GM19035 (cell line): ENCODE measurements around the gene SDC3.

Experiments used
- ATAC-seq: cut with Tn5 transposase; IDR thresholded peaks from one replicate; pipeline ENCODE4 v1.9.1; 2021; ENCODE audit not compliant: unreplicated experiment

Gene SDC3

DNA sequence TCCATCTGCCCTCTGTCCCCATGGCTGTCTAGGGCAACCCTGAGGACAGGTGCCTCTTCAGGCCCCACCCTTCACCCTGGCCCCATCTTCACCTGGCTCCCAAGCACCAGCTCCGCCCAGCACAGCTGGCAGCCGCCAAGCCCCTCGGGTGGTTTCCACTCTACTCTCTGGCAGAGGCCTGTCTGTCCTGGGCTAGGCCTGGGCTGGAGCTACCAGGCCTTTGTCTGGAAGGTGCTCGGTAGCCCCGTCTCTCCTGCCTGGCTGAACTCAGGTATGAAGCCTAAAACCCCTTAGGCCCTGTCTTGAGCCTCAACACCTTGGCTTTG, 17.4 kb downstream of the SDC3 start:
- no peak for ATAC-seq

DNA sequence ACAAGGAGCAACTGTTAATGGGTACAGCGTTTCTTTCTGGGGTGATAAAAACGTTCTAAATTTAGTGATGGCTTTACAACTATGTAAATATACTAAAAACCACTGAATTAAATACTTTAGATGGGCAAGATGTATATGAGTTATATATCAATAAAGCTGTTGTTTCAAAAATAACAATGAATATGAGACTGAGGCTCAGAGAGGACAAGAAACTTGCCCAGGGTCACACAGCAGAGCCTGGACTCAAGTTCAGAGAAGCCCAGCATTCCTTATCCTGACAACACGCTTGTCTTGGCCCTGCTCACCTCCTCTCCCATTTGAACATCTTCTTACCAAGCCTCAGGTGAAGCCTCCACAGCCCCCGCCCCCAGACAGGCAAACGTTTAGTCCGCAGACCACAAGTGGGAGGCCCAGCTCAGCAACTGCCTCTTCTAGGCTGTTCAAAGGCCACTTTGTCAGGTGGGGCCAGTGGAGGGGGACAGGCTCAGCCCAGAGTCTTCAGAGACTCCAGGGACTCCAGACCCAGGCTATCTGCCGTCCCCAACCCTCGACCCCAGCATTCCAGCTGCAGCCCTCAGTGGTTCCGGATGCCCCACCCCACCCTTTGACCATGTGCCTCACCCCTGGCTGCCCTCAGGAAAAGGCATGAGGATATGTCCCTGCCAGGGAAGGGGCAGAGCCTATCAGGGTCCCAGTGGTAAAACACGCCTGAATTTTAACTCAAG, 17.9 kb downstream of the SDC3 start:
- ATAC-seq: no peak

DNA sequence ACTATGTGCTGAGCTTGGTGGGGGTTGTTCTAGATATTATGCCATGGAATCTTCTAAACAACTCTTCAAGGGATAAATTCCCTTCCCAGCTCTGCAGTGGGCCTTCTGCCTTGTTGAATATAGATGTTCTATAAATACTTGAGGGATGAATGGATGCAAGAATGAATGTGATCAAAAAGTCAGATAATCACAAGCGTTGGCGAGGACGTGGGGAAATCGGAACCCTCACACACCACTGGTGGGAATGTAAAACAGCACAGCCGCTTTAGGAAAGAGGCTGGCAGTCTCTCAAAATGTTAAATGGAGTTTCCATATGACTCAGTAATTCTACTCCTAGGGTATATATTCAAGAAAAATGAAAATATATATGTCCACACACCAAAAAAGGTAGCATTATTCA, 19.0 kb downstream of the SDC3 start:
- ATAC-seq: no peak

DNA sequence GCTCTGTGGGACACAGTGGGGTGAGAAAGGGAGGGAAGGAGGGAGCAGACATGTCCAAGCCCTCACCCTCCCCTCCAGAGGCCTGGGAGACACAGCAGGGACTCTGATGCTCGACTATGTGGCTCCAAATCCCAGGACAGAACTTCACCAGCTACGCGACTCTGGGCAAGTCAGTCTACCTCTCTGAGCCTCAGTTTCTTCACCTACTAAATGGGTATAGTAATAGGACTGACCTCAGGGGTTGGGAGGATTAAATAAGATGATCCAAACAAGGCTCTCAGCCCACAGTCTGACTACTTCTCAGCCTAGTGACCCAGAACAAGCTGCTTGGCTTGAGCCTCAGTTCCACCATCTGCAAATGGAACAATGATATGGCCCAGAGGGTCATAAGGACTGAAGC, 19.6 kb downstream of the SDC3 start:
- no peak for ATAC-seq

DNA sequence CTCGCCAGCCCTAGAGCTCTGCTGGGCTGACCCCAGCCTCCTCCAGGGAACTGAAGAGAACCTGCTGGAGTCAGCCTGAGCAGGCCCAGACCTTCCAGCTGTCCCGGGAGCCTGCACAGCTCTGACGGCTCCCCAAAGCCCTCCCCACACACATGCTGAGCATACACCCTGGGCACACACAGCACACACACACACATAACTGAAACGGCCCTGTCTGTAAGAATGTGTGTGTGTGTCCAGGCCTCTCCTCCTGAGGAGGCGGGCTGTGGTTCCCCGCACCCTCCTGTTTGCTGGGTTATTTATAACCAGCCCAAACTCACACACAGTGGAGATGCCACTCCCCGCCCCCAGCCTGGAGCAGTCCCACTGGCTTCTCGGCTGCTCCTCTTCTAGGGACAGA, 20.2 kb downstream of the SDC3 start:
- ATAC-seq: no peak

DNA sequence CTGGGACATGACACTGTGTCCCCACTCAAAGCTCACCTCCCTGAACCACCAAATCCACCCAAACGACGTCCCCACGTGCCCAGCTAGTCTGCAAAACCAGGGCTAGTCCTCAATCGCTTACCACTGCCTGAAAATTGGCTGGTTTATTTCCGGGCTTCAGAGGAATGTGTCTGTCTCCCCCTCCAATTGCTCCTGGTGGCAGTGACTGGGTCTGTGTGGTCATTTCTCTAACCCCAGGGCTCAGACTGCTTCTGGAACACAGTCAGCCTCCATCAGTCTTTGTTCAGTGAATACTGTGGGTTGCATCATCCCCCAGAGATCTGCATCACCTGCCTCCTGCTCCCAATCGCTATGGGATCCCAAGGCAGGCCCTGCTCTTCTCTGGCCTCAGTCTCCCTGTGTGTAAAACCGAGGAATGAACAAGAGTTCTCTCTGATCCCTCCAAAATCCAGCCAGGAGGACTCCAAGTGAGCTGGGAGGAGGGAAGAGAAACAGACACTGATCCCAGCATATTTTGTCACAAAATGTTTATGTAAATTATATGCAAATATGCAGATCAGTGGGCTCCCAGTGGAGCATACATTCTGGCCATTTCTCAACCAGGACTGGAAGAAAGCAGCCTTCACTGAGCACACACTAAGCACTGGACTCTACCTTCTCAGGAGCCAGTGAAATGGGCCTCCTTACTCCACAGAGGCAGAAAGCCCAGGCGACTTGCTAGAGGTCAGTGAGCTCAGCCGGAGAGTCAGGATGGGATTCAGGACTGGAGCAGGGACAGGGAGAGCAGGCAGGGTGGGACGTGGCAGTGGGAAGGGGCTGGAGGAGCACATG, 20.9 kb downstream of the SDC3 start:
- no peak for ATAC-seq

DNA sequence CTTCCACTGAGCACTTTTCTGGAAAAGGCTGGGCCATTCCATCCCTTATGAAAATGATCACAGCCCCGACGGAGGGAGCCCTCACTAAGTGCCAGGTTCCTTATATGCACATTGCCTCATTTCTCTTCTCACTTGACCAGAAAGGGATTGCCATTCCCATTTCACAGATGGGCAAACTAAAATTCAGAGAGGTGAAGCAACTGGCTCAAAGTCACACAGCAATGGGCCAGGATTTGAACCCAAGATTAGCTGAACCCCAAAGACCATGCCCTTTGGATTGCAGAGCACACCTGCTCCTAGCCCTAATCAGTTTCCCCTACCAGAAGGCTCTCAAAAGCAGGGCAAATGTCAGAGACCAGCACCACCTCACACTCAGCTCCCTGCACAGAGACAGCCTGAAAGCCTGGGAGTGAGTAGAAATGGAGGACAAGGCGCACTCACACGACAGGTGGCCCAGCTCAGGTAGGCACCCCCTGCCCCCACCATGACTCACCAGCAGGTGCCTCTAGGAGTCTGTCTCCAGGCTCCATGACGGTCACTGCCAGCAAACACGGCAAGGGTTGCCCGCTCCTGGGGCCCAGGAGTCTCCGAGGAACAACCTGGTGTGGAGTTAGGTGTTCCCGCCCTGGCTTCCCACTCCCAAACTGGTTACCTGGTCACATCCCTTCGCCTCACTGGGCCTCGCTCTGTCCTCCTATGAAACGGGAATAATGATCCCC, 21.7 kb downstream of the SDC3 start:
- no peak for ATAC-seq

DNA sequence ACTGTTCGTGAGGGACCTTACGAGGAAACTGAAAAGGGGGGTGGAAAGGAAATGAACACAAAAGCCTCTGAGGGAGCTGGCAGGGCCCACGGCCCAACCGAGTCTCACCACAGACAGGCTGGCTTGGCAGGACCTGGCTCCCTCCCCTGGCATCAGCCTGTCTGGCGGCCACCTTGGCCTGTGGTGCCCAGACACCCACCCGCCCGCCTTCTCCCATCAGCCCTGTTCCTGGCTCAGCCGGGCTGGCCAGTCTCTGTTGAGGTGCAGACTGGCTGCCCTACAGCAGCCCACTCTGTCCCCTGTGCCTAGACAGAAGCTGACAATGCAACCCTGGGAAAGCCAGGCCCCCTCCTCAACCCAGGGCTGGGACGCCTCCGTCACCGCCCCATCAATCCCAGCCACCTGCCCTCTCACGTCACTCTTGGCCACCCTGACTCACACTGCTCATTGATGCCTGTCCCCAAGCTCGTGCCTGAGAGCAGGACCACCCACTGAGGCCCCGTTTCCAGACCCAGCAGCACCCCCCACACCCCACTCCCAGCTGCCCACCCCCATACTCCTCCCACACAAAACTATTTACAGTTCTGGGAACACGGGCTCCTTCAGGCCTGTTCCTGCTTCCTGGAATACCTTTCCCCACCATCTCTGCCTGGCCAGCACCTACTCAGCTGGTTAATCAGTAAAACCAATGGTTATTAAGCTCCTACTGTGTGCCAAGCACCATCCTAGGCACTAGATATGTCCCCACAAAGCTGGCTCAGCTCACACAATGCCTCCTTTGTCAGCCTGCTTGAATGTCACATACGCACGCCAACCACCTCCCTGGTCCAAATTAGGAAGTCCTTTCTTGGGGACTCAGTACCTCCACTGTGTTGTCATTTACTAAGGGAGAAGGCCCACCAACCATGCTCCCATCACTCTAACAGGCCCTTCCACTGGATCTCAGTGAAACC, 22.7 kb downstream of the SDC3 start:
- no peak for ATAC-seq

DNA sequence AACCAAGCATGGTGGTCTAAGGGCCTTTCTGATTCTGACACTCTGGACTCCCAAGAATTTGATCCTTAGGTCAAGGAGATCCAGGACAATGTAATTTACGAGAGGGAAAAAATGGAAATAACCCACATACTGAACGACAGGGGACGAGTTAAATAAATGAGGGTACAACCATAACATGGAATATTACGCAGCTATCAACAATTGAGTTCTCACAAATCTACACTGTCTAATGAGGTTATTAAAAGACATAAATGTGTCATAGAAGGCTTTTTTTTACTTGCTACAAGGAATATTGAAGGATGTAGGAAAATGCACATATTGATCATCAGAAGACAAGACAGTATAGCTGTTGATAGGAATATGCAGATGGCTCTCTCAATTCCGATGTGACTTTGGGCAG, 23.8 kb downstream of the SDC3 start:
- no peak for ATAC-seq

DNA sequence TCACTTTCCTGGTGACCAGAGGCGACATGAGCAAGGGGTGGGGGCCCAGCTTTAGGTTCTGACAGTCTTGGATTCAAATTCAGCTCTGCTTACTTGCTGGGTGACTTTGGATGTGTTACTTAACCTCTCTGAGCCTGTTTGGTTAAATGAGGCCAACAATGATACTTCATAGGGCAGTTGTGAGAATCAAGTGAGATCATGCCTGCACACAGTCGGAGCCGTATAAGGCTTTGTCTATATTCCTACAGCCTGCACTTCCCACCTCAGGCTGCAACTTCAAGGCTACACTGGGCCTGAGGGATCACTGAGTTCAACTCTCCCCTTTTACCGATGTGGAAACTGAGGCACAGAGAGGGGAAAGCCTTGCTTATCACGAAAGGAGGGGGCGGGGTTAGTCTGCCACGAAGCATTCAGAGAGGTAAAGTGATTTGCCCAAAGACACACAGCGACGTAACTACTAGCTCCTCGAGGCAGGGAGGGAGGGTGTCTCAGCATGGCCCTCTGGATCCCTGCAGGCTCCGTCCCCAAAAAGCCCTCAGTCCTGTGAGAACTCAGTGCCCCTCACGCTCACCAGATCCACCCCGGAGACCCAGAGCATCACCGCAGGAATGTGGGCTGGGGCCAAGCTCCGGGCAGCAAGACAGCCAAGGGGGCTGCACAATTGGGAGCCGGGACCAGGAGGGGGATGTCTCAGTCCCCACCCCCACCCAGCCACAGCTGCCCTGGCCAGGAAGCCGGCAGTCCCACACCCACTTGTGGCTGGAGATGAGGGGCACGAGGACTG, 25.0 kb downstream of the SDC3 start:
- ATAC-seq: no peak

DNA sequence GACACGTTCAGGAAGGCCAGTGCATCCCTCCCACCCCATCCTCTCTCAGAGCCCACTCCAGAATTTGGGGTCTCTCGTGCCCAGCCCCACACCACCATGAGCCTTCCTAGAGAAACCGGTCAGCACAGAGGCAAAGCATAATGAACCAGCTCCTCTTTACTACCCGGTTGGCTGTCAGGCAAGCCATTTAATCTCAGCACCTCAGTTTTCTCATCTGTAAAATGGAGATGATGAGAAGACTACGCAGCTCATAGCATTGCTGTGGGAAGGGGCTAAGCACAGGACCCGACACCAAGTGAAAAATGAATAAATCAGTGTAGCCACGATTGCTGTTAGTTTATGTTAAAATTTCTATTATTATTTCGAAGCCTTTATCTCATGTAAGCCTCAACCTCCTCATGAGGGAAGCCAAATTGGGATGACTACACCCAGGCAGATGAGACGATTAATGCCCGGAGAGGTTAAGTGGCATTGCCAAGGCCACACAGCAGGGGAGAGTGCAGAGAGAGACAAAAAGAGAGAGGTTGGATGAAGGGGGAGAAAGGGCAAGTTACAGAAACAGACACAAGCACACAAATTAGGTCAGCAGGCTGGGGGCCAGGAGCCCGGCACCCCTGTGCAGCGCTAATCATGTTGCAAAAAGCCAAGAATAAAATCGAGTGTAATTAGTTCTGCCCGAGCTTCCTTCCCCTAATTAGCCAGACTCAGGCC, 25.7 kb downstream of the SDC3 start:
- ATAC-seq: no peak

DNA sequence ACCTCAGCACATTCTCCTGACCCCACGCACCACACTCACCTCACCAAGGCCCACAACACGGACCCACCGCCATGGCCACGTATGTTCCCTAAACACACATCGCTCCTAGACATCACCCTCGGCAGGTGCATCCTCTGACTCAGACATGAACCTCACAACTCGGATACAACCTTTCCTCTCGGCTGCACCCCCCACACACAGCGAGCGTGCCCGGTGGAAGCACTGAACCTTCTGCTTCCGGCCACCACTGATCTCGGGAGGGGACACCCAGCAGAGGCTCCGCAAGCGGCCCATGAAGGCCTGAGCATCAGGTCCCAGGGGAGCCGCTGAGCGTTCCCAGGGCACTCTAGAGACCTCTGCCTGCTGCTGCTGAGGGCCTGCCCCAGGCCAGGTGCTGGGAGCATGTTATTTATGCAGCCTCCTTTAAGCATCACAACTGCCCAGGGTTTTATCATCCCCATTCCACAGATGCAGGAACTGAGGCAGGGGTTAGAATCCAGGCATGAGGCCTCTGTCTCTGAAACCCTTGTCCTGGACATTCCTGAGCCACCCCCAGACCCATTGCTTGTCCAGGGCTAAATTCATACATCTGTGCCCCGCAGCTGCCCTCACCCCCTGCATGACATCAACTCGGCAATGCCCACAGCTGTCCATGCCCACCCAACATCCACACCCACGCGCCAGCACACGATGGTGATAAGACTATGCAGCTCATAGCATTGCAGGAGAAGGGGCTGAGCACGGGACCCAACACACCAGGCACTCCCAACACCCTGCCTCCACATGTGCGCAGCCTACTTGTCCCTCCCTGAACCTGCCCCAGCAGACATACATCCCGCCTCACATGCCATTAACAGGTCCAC, 27.0 kb downstream of the SDC3 start:
- peak; percentile 84 for ATAC-seq

DNA sequence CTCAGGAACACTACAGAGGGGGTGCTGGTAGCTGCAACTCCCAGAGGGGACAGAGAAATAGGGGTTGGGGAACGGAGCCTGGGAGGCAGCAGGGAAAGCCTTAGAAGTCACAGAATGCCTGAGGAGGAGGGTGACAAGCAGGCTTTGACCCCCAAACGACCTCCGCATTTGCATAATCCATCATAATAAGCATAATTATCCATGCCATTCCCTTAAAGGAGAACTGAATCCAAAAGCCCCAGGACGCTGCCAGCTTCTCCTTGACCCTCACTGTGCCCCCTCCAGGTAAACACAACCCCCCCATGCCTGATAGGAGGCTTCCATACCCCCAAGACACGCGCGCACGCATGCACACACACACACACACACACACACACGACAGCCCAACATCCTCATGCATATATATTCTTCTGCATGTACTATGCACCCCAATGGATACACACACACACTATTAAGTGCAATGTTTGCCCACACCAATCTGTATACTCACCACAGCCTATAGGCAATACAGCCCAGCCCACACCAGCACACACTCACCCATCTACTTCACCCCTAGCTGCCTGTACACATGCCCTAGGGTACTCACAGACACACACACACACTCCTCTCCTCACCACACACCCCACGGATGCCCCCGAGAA, 27.8 kb downstream of the SDC3 start:
- ATAC-seq: peak; percentile 4

DNA sequence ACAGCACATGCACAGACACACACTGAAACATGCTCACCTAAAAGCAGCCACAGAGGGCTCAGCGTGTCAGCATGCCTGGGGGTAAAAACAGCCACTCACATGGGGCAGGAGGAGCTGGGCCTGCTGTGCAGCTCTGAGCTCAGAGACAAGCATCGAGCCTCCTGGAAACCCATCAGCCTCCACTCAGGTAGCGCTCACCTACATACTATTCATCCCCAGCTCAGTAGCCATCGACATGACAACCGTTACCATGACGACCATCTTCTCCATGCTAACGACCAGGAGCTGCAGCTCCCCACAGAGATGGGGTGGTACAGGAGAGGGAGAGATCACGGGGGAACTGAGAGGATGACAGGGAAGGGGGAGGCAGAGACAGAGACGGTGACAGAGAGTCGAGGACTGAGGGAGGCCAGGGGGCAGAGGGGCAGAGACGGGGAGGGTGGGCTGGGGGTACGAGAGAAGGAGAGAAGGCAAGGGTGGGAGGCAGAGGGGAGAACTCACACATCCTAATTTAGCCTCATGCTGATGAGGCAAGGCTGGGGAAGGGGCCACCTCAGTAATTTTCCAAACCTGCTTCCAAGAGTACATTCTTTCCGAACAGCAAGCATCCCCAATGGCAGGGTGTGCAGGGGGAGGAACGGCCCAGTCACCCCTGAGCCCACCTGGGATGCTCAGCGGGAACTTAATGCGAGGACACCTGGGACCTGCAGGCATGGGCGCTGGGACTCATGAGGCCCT, 28.4 kb downstream of the SDC3 start:
- ATAC-seq: no peak

DNA sequence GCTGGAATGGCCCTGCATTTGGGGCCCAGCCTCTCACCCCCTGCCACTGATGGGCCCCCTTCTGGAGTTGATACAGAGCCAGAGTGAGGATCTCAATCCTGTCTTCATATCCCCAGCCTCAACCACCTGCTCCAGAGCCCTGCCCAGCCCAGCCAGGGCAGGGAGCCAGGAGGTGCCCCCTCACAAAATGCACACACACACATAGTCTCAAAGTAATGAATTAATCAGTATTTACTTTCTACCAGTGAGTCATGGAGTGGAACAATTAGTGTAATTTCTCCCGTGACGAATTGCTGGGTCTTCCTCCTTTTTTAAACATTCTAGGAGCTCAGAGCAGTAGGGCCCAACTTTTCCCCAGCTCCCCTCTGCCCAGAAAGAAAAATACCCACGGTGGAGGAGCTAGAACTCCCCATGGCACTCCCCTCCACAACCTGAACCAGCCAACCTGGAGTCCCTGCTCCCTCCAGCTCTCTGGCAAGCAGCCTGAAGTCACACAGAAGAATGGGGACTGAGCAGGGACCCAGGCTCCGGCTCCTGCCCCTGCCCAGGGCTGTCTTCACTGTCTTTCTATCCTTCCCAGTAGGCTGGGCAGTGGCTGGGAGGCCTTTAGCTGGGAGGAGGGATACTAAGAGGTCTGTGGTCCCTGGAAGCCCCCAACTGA, 29.3 kb downstream of the SDC3 start:
- ATAC-seq: no peak

DNA sequence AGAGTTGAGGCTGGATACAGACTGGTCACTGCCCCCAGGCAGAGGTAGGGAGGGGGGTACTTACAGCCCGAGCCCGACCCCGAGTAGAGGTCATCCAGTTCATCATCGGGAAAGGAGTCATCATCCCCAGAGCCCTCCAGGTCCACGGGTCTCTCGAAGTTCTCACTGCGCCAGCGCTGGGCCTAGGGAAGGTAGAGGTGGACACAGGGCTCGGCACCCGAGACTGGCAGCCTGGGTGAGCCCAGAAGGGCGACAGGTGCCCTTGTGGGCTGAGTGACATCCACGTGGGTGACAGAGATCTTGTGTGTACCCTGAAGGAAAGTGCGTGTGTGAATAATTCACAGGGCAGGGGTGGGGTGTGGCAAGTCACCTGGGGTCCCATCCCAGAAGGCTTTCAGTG, 30.0 kb downstream of the SDC3 start:
- no peak for ATAC-seq

DNA sequence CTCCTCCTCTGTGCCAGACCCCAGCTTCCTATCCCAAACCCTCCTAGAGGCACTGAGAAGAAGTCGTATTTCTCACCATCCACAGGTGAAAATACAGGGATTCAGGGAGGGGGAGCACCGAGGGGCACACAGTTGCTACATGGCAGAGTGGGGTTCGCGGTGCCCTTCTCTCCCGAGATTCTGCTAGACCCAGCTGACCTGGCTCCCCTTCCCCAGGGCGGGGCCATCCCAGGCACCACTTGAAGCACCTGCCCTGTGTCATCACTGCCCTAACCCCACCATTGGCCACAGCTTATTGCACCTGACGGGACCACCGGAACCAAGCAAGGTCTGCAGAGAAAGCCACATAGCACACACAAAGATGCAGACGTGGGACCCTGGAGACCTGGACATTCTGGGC, 30.5 kb downstream of the SDC3 start:
- ATAC-seq: no peak
